GM23338 (cell line): ENCODE results near the gene NEB. TPM values are rescaled to one million over a fixed set of nuclear protein-coding genes. Genes with fewer than 3 reads are reported as not detected.

Experiments used
- ATAC-seq: fragments of 200-7000 bp; cut with Tn5 transposase; 3 replicates; pipeline ENCODE4 v1.9.1; 2020
- DNase-seq: peaks from one replicate; pipeline ENCODE4 v3.0.0-alpha.2; 2015; ENCODE audit warnings: low spot score
- H2AFZ ChIP-seq: fragments of 200-600 bp; sonication (generic); 2 replicates; pipeline ENCODE4 v1.8.0; 2016; ENCODE audit warnings: antibody characterized with exemption, mild to moderate bottlenecking, moderate library complexity
- H3F3A ChIP-seq: fragments of 200-600 bp; sonication (generic); replicated peaks from 2 replicates; pipeline ENCODE4 v1.8.0; 2017; ENCODE audit warnings: antibody characterized with exemption, mixed run types, low read depth
- H3K27ac ChIP-seq: fragments of 200-600 bp; sonication (generic); 2 replicates; pipeline ENCODE4 v1.6.1; 2016; ENCODE audit warnings: low read depth
- H3K27me3 ChIP-seq: fragments of 200-600 bp; sonication (generic); 2 replicates; pipeline ENCODE4 v1.8.0; 2016; ENCODE audit warnings: mild to moderate bottlenecking, mixed run types, moderate library complexity; ENCODE audit not compliant: insufficient read depth
- H3K36me3 ChIP-seq: fragments of 200-600 bp; sonication (generic); 2 replicates; pipeline ENCODE4 v1.8.0; 2016; ENCODE audit warnings: mild to moderate bottlenecking; ENCODE audit not compliant: insufficient read depth
- H3K4me1 ChIP-seq: fragments of 200-600 bp; sonication (generic); 2 replicates; pipeline ENCODE4 v1.8.0; 2016; ENCODE audit warnings: mild to moderate bottlenecking, moderate library complexity; ENCODE audit not compliant: insufficient read depth
- H3K4me2 ChIP-seq: fragments of 200-600 bp; sonication (generic); 2 replicates; pipeline ENCODE4 v1.7.1; 2017; ENCODE audit warnings: mixed run types
- H3K4me3 ChIP-seq: fragments of 200-600 bp; sonication (generic); 2 replicates; pipeline ENCODE4 v1.6.1; 2016; ENCODE audit warnings: mixed run types
- H3K79me2 ChIP-seq: fragments of 200-600 bp; sonication (generic); replicated peaks from 2 replicates; pipeline ENCODE4 v1.8.0; 2017; ENCODE audit warnings: mild to moderate bottlenecking; ENCODE audit not compliant: insufficient read depth
- H3K9me2 ChIP-seq: fragments of 200-600 bp; sonication (generic); 2 replicates; pipeline ENCODE4 v1.8.0; 2017; ENCODE audit not compliant: insufficient read depth
- H4K20me1 ChIP-seq: fragments of 200-600 bp; sonication (generic); replicated peaks from 2 replicates; pipeline ENCODE4 v1.8.0; 2017; ENCODE audit warnings: mild to moderate bottlenecking; ENCODE audit not compliant: insufficient read depth
- H3K27ac Mint-ChIP-seq: 2 replicates; pipeline ENCODE4 v1.8.0; 2020; ENCODE audit warnings: inconsistent platforms, mild to moderate bottlenecking, moderate library complexity, mixed read lengths
- H3K27me3 Mint-ChIP-seq: 3 replicates; pipeline ENCODE4 v1.8.0; 2022; ENCODE audit warnings: low read depth, mild to moderate bottlenecking, moderate library complexity, mixed read lengths, inconsistent platforms; ENCODE audit not compliant: insufficient read depth, poor library complexity
- H3K36me3 Mint-ChIP-seq: 3 replicates; pipeline ENCODE4 v1.8.0; 2021; ENCODE audit warnings: low read depth, mild to moderate bottlenecking, inconsistent platforms, moderate library complexity, mixed read lengths
- H3K4me1 Mint-ChIP-seq: 3 replicates; pipeline ENCODE4 v1.8.0; 2020; ENCODE audit warnings: mild to moderate bottlenecking, inconsistent platforms, mixed read lengths
- H3K4me3 Mint-ChIP-seq: 3 replicates; pipeline ENCODE4 v1.8.0; 2021; ENCODE audit warnings: moderate library complexity, mild to moderate bottlenecking, inconsistent platforms, mixed read lengths
- H3K9me3 Mint-ChIP-seq: 3 replicates; pipeline ENCODE4 v1.8.0; 2020; ENCODE audit warnings: moderate library complexity, mild to moderate bottlenecking, inconsistent platforms, mixed read lengths
- CTCF ChIP-seq, 2 experiments: fragments of 200-600 bp in 1 of 2; sonication (generic) in 1 of 2; conservative IDR thresholded peaks; 2 replicates each; pipeline versions ENCODE4 v1.5.1 to v1.6.1; 2016 to 2017; ENCODE audit warnings: antibody characterized with exemption in 2 of 2, low read depth in 2 of 2, mild to moderate bottlenecking in 2 of 2, moderate library complexity in 1 of 2
- EZH2phosphoT487 ChIP-seq: fragments of 200-600 bp; sonication (generic); IDR thresholded peaks from one replicate; pipeline ENCODE4 v1.8.1; 2018; ENCODE audit warnings: antibody characterized with exemption; ENCODE audit not compliant: unreplicated experiment
- JUNB ChIP-seq: IDR thresholded peaks from one replicate; pipeline ENCODE4 v1.6.1; 2016; ENCODE audit warnings: antibody characterized with exemption; ENCODE audit not compliant: unreplicated experiment
- NANOG ChIP-seq: IDR thresholded peaks from 2 replicates; pipeline ENCODE4 v1.6.1; 2016; ENCODE audit warnings: antibody characterized with exemption, borderline replicate concordance
- STAT1 ChIP-seq: IDR thresholded peaks from one replicate; pipeline ENCODE4 v1.6.1; 2016; ENCODE audit warnings: antibody characterized with exemption; ENCODE audit not compliant: unreplicated experiment
- ZNF114 ChIP-seq: fragments of 250-450 bp; sonication (Bioruptor Pico); IDR thresholded peaks from 2 replicates; pipeline ENCODE4 v1.5.0; 2020; ENCODE audit warnings: mild to moderate bottlenecking, moderate library complexity
- ZNF331 ChIP-seq: fragments of 250-450 bp; sonication (Bioruptor Pico); IDR thresholded peaks from 2 replicates; pipeline ENCODE4 v1.5.0; 2020; ENCODE audit warnings: low read depth, mild to moderate bottlenecking, moderate library complexity
- polyA plus RNA-seq: library from polyadenylated mRNA; unstranded; fragments of >200 nt; fragmentation: Nextera tagmentation; extraction: Ambion mirVana; gene quantifications from 2 replicates; pipeline ENCODE4 v1.2.1, GENCODE V29; 2016
- total RNA-seq: library from RNA; depleted of rRNA; stranded (reverse); fragments of >200 nt; shearing (Covaris generic); gene quantifications from 2 replicates; pipeline ENCODE4 v1.2.3, GENCODE V29; 2014
- TF ChIP-seq, protein P1 (sequence below): fragments of 250-450 bp; sonication (Bioruptor Pico); IDR thresholded peaks from 2 replicates; pipeline ENCODE4 v1.5.0; 2020; ENCODE audit warnings: mild to moderate bottlenecking, moderate library complexity
- TF ChIP-seq, protein P2 (sequence below): IDR thresholded peaks from one replicate; pipeline ENCODE4 v1.6.1; 2018; ENCODE audit warnings: antibody characterized with exemption; ENCODE audit not compliant: unreplicated experiment

NEB gene
- total and polyA plus RNA-seq, 2 experiments from 2014 or later, result 6.2 to 13.7 TPM

GRCh38 chr2:151476287-151476686, 258.0 kb downstream of the NEB start:
- H3F3A ChIP-seq, result no peaks in the 10 kb centered on the region
- TF ChIP-seq EZH2phosphoT487 (no peak), NANOG (no peak), ZNF331 (no peak), ZNF114 (CRISPR knock-in tag) (no peak), CTCF (conservative IDR thresholded peaks at IDR 0.05; ENCODE audit: low read depth in 2 of 2) (no peak), JUNB (no peak), STAT1 (no peak)
- TF ChIP-seq, protein P1, sequence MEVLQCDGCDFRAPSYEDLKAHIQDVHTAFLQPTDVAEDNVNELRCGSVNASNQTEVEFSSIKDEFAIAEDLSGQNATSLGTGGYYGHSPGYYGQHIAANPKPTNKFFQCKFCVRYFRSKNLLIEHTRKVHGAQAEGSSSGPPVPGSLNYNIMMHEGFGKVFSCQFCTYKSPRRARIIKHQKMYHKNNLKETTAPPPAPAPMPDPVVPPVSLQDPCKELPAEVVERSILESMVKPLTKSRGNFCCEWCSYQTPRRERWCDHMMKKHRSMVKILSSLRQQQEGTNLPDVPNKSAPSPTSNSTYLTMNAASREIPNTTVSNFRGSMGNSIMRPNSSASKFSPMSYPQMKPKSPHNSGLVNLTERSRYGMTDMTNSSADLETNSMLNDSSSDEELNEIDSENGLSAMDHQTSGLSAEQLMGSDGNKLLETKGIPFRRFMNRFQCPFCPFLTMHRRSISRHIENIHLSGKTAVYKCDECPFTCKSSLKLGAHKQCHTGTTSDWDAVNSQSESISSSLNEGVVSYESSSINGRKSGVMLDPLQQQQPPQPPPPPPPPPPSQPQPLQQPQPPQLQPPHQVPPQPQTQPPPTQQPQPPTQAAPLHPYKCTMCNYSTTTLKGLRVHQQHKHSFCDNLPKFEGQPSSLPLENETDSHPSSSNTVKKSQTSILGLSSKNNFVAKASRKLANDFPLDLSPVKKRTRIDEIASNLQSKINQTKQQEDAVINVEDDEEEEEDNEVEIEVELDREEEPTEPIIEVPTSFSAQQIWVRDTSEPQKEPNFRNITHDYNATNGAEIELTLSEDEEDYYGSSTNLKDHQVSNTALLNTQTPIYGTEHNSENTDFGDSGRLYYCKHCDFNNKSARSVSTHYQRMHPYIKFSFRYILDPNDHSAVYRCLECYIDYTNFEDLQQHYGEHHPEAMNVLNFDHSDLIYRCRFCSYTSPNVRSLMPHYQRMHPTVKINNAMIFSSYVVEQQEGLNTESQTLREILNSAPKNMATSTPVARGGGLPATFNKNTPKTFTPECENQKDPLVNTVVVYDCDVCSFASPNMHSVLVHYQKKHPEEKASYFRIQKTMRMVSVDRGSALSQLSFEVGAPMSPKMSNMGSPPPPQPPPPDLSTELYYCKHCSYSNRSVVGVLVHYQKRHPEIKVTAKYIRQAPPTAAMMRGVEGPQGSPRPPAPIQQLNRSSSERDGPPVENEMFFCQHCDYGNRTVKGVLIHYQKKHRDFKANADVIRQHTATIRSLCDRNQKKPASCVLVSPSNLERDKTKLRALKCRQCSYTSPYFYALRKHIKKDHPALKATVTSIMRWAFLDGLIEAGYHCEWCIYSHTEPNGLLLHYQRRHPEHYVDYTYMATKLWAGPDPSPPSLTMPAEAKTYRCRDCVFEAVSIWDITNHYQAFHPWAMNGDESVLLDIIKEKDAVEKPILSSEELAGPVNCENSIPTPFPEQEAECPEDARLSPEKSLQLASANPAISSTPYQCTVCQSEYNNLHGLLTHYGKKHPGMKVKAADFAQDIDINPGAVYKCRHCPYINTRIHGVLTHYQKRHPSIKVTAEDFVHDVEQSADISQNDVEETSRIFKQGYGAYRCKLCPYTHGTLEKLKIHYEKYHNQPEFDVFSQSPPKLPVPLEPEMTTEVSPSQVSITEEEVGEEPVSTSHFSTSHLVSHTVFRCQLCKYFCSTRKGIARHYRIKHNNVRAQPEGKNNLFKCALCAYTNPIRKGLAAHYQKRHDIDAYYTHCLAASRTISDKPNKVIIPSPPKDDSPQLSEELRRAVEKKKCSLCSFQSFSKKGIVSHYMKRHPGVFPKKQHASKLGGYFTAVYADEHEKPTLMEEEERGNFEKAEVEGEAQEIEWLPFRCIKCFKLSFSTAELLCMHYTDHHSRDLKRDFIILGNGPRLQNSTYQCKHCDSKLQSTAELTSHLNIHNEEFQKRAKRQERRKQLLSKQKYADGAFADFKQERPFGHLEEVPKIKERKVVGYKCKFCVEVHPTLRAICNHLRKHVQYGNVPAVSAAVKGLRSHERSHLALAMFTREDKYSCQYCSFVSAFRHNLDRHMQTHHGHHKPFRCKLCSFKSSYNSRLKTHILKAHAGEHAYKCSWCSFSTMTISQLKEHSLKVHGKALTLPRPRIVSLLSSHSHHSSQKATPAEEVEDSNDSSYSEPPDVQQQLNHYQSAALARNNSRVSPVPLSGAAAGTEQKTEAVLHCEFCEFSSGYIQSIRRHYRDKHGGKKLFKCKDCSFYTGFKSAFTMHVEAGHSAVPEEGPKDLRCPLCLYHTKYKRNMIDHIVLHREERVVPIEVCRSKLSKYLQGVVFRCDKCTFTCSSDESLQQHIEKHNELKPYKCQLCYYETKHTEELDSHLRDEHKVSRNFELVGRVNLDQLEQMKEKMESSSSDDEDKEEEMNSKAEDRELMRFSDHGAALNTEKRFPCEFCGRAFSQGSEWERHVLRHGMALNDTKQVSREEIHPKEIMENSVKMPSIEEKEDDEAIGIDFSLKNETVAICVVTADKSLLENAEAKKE (CRISPR knock-in tag), result no peak
- TF ChIP-seq, protein P2, sequence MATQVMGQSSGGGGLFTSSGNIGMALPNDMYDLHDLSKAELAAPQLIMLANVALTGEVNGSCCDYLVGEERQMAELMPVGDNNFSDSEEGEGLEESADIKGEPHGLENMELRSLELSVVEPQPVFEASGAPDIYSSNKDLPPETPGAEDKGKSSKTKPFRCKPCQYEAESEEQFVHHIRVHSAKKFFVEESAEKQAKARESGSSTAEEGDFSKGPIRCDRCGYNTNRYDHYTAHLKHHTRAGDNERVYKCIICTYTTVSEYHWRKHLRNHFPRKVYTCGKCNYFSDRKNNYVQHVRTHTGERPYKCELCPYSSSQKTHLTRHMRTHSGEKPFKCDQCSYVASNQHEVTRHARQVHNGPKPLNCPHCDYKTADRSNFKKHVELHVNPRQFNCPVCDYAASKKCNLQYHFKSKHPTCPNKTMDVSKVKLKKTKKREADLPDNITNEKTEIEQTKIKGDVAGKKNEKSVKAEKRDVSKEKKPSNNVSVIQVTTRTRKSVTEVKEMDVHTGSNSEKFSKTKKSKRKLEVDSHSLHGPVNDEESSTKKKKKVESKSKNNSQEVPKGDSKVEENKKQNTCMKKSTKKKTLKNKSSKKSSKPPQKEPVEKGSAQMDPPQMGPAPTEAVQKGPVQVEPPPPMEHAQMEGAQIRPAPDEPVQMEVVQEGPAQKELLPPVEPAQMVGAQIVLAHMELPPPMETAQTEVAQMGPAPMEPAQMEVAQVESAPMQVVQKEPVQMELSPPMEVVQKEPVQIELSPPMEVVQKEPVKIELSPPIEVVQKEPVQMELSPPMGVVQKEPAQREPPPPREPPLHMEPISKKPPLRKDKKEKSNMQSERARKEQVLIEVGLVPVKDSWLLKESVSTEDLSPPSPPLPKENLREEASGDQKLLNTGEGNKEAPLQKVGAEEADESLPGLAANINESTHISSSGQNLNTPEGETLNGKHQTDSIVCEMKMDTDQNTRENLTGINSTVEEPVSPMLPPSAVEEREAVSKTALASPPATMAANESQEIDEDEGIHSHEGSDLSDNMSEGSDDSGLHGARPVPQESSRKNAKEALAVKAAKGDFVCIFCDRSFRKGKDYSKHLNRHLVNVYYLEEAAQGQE, result no peak
- Mint-ChIP-seq H3K27me3 (no peaks in the 10 kb centered on the region), H3K27ac (no peak overlapping the region), H3K9me3 (no peaks in the 10 kb centered on the region), H3K36me3 (peaks cover 75% of the 10 kb centered on the region), H3K4me3 (no peak overlapping the region), H3K4me1 (no peaks in the 10 kb centered on the region)
- no peak overlapping the region for H3K27ac ChIP-seq
- H2AFZ ChIP-seq, result no peak overlapping the region
- peaks cover 40% of the 10 kb centered on the region for H3K79me2 ChIP-seq
- H3K4me1 ChIP-seq, result no peaks in the 10 kb centered on the region
- peaks cover 26% of the 10 kb centered on the region for H3K36me3 ChIP-seq
- DNase-seq, result no peak
- H3K27me3 ChIP-seq, result no peaks in the 10 kb centered on the region
- no peak overlapping the region for H3K4me2 ChIP-seq
- ATAC-seq, result no peak
- H3K9me2 ChIP-seq, result no peaks in the 10 kb centered on the region
- H3K4me3 ChIP-seq, result no peak overlapping the region
- H4K20me1 ChIP-seq, result 0 out of 2 replicates have a peak, but pooled peaks cover 9% of the 10 kb centered on the region
